HL-60/S4 (cell line): ENCODE data around the gene SERPINI1.

ENCODE experiments used
- in situ Hi-C: fragments of 300-500 bp; cut with MboI; formaldehyde crosslinking; loops from 2 replicates; pipeline ENCODE4 v1.14.3; 2022; ENCODE audit warnings: low sequenced_read_pairs

The SERPINI1 gene, protein sequence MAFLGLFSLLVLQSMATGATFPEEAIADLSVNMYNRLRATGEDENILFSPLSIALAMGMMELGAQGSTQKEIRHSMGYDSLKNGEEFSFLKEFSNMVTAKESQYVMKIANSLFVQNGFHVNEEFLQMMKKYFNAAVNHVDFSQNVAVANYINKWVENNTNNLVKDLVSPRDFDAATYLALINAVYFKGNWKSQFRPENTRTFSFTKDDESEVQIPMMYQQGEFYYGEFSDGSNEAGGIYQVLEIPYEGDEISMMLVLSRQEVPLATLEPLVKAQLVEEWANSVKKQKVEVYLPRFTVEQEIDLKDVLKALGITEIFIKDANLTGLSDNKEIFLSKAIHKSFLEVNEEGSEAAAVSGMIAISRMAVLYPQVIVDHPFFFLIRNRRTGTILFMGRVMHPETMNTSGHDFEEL

GRCh38 chr3:167735233-167736138 is at the start of gene SERPINI1:
Gene SERPINI1, plus strand, starts transcription at chr3:167735721. Its CDS starts 53,408 bp downstream, at chr3:167789129.
- in situ Hi-C loops: no loop called here

DNA sequence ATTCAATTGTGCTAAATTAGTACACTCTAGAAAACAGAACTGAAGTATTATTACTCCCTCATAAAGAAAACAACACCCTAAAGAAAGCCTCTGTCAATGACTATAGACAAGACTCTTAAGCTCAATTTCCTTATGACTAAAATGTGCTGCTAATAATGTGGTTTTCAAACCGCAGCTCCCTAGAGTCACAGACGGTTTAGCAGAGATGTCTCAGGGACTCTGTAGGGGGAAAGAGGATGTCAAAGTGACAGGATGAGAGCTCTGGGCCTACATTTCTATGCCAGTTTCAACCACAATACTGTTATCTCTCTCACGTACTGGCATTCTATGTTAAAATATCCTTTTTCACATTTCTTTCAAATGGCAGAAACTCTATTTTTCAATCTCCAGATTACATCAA is 44.2 kb upstream of the SERPINI1 start:
- in situ Hi-C loops: no loop called here

DNA sequence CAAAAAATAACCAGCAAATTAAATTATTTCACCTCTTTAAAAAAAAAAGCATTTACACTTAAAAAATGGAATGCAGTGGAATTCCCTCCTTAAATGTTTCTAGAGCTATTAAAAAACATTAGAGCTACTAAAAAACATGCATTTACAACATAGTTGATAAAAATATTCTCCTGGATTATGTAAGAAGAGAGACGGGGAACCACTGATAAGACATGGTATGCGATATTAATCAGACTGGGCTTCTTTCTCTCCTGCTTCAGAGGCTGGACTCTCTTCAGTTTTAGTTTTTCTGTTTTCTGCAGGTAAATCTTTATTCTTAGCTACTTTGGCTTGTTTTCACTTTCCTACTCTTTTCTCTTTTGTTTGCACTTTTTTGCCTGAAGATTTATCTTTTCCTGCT is 41.4 kb upstream of the SERPINI1 start:
- in situ Hi-C loops: no loop called here

GRCh38 chr3:167700046-167700445 is 35.5 kb upstream of the SERPINI1 start:
- in situ Hi-C loops: no loop called here

- in situ Hi-C loops: no loop called here
Measured at GRCh38 chr3:167700926-167701325, 34.6 kb upstream of the SERPINI1 start.

DNA sequence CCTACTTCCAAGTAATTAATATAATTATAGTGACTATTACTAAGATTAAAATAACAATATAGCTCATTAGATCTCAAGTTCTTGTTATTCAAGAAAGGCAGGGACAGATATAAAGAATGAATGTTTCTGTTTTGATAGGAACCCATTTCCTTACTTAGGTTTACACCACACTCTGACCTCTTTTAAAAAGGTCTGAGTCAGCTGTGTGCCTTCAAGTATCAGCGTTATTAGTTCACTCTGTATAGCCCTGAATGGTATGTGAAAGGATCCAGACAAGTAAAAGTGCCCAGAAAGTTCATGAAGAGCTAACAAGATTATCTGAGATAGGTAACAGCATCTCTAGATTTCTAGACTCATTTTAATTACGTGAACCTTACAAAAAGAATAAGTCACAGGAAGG is 29.7 kb upstream of the SERPINI1 start:
- in situ Hi-C loops: no loop called here

DNA sequence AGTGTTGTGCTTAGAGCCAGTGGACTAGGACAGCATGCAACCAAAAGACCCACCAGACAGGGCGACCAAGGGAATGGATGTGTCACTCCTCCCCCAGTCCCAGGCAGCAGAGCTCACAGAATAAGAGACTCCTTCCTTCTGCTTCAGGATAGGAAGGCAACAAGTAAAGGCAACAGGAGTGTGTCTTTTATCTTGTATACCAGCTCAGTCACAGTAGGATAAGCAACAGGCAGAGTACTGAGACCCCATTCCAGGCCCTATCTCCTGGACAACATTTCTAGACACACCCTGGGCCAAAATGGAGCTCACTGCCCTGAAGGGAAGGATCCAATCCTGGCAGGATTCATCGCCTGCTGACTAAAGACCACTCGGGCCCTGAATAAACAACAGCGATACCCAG is 25.8 kb upstream of the SERPINI1 start:
- in situ Hi-C loops: no loop called here

GRCh38 chr3:167710552-167710951 is 25.0 kb upstream of the SERPINI1 start:
- in situ Hi-C loops: no loop called here

GRCh38 chr3:167711439-167711838 is 24.1 kb upstream of the SERPINI1 start:
- in situ Hi-C loops: no loop called here

DNA sequence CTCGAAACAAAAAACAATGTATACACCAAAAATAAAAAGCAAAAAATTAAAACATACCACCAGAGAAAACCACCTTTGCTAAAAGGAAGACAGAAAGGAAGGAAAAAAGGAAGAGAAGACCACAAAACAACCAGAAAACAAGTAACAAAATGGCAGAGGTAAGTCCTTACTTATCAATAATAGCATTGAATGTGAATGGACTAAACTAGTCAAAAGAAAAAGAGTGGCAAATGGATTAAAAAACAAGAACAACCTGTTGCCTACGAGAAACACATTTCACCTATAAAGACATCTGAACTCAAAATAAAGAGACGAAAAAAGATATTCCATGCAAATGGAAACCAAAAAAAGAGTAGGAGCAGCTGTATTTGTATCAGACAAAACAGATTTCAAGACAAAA is 23.1 kb upstream of the SERPINI1 start:
- in situ Hi-C loops: no loop called here

DNA sequence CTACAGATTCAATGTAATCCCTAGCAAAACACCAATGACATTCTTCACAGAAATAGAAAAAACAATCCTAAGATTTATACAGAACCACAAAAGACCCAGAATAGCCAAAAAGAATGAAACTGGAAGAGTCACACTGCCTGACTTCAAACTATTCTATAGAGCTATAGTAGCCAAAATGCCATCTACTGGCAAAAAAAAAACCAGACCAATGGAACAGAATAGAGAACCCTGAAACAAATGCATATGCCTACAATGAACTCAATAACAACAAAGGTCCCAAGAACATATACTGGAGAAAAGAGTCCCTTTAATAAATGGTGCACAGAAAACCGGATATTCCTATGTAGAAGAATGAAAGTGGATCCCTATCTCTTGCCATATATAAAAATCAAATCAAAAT is 20.6 kb upstream of the SERPINI1 start:
- in situ Hi-C loops: no loop called here

DNA sequence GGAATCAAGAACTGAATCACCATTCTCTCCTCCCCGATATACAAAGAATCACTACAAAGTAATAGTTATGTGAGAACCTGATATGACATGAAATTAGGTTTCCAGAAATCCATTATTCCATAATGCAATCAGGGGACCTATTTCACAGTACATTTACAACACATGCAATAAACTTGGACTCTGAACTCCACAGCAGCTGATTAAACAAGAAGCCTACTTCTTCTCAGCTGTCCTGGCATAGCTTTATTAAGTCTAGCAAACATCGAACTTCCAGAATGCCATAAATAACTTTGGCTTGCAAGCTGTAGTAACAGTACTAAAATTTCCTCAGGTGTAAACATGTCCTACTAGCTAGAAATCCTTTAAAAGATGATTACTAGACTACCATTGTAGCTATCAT is 18.6 kb upstream of the SERPINI1 start:
- in situ Hi-C loops: no loop called here

GRCh38 chr3:167718582-167718981 is 16.9 kb upstream of the SERPINI1 start:
- in situ Hi-C loops: no loop called here

DNA sequence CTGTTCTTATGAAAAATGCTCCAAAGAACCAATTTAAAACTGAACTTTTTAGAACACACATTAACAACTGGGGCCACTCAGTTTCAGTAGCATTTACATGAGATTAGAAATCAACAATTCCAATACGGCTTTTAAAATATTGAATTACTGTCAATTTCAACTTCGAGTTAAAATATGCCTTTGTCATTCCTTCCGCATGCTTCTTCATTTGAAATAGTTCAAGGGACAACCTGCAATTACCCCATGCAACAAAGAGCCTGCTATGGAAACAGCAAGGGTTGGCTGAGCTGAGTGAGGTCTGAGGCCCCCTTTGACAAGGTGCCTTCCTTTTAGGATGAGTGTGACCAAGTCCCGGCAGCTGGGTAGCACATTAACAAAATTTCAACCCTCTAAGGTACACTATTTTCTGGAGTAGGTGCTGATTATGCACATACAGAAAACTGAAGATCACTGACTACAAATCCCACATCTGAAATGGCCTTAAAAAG is 12.5 kb upstream of the SERPINI1 start:
- in situ Hi-C loops: no loop called here

- in situ Hi-C loops: no loop called here
Measured at GRCh38 chr3:167723872-167724271, 11.6 kb upstream of the SERPINI1 start.

DNA sequence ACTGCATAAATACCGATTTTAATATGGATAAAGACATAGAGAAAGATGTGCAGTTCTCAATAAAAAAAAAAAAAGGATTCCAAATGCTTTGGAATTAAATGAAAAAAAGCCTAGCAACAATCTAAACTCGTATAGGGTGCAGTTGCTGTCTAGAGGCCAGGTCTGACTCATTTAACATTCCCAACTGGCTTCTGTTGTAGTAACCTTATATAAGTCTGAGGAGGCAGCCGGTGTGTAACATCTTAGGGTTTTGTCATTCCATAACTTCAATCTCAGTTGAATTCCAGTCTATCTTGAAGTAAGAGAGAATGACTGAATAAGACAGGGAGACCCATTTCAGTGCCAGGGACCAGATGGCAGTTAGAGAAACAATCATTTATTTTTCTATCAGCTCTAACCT is 7.3 kb upstream of the SERPINI1 start:
- in situ Hi-C loops: no loop called here

DNA sequence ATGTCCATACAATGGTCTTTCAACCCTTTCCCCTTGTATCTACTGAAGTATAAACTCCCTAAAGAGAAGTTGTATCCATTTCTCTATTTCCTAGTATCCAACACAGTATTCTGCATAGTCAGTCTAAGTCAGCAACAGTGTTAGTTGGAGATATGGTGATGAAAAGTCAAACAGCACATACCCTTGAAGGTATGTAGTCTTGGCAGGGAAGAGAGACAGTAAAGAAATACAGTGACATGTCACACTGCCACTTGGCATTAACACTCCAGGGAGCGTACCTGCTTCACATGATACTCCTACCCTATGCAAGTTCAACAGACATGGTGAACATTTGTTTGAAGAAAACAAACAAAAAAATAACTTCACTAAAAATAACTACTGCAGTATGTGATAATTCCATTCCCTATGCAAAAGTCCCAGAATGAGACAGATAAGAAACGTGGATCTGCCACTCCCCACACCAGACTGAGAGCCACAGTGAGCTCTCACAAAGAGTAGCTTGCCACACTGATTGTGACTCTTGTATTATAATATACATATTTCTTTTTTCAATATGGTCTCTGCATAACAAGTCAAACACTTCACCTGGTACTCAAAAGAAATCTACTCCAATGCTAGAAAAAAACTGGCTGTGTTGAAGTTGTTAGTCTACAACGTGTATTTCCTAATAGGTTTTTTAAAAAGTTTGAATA is 6.7 kb upstream of the SERPINI1 start:
- in situ Hi-C loops: no loop called here

GRCh38 chr3:167729591-167729990 is 5.9 kb upstream of the SERPINI1 start:
- in situ Hi-C loops: no loop called here

- in situ Hi-C loops: no loop called here
Measured at GRCh38 chr3:167731393-167731792, 4.1 kb upstream of the SERPINI1 start.

DNA sequence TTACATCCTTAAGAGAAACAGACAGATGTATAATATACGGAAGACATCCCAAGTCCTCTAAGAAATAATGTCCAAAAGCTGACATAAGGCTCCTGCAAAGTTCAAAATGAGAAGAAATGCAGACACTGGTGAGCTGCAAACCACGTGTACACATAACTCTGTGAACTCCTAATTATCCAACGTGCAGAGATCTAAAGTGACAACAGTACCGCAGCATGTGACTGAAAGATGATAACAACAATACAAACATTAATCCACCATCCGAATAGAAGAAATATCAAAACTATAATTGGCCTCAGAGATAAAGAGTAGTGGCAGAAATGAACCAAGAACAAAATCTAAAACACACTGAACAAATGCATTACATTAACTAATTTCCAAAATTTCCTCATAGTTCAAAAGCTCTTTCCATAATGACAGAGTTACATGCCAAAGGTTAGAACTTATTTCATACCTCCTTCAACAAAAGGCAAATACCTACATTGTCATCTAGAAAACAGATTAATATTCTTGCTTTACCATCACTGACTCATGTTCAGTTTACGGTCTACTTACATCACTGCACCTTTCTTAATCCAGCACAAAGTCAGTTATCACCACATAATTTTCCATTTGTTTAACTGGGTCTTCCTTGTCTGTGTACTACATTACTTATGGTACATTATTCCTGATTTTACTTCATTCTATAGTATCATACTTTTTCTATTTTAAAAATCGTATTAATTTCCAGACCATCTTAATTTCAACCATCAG is 3.0 kb upstream of the SERPINI1 start:
- in situ Hi-C loops: no loop called here
